GM21390 (cell line): ENCODE measurements around the gene GRAMD2A.
"Not testable (repeated sequence)": the region's sequence is repeated elsewhere in the genome, so short reads cannot be mapped to it uniquely, and the experiment has no call there.

Experiments
- ATAC-seq: cut with Tn5 transposase; IDR thresholded peaks from one replicate; pipeline ENCODE4 v1.9.1; 2021; ENCODE audit not compliant: unreplicated experiment

GRAMD2A gene

GRCh38 chr15:72189250-72189902 lies 8.2 kb downstream of the GRAMD2A start:
- no peak for ATAC-seq

GRCh38 chr15:72184165-72184811 lies 13.3 kb downstream of the GRAMD2A start:
- no peak for ATAC-seq

- ATAC-seq = no peak
These were observed 13.8 kb downstream of the GRAMD2A start for GRCh38 chr15:72183781-72184164.

DNA sequence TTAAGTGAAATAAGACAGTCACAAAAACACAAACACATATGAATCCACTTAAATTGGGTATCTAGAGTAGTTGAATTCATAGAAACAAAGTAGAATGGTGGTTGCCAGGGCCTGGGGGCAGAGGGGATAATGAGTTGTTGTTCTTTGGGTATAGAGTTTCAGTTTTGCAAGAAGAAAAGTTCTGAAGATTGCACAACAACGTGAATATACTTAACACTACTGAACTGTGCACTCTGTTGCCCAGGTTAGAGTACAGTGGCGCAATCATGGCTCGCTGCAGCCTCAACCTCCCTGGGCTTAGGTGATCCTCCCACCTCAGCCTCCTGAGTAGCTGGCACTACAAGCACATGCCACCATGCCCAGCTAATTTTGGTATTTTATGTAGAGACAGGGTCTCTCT lies 14.9 kb downstream of the GRAMD2A start:
- ATAC-seq = no peak

- no peak for ATAC-seq
These were observed 15.3 kb downstream of the GRAMD2A start for GRCh38 chr15:72182244-72182643.

DNA sequence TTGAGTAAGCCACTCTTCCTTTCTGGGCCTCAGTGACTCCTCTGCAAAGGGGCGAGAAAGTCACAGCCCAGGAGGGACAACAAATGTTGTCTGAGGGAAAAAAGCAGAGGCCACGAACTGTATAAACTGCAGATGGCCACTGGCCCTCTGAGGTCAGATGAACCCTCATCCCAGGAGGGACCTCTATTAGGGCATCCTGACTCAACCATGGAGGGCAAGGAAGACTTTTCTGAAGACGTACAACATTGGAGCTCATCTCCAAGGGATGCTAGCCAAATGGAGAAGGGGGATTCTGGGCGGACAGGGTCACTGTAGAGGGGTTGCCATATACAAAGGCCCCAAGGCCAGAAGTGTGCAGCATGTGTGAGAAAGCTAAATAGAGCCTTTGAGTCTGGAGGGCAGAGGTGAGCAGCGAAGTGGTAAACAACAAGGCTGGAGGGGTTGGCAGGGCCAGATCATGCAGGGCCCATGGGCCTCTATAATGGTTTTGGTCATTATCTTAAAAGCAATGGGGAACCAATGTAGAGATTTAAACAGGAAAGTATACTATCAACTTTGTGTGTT lies 16.7 kb downstream of the GRAMD2A start:
- ATAC-seq = no peak

DNA sequence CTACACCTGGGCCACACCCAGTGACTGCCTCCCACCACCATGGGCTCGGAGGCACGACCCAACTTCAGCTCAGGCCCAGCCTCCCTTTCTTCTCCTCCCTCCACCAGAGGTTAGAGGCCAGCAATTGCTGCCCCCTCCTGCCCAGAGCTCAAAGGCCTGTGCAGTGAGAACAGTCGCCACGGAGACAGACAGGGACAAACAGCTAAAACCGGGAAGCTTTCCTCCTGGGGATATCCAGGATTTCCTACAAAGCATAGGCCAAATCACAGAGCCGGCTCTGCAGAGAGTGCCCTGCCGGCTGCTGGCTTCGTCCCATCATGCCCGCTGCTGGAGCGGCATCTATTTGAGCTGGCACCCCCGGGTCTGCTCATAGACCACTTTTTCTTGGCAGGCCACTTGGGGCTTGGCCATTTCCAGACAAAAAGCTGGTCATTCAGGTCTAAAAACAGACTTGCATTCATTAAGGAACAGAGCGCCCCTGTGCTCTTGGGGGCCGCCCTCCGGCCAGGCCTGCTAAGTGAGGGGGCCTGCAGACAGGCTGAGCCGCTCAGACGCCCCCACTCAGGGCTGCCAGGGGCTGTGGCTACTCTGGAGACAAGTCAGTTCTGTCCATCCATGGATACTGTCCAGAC lies 17.5 kb downstream of the GRAMD2A start:
- ATAC-seq = no peak

GRCh38 chr15:72178976-72179585 lies 18.5 kb downstream of the GRAMD2A start:
- no peak for ATAC-seq

DNA sequence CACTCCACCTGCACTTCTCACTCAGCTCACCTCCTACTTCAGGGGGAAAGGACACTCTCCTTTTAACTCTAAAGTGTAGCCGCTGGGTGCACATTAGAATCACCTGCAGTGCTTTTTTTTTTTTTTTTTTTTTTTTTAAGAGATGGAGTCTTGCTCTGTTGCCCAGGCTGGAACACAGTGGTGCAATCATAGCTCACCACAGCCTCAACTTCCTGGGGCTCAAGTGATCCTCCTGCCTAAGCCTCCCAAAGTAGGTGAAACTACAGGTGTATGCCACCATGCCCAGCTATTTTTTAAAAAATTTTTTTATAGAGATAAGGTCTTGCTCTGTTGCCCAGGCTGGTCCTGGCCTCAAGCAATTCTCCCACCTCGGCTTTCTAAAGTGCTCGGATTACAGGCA lies 20.8 kb downstream of the GRAMD2A start:
- no peak for ATAC-seq

DNA sequence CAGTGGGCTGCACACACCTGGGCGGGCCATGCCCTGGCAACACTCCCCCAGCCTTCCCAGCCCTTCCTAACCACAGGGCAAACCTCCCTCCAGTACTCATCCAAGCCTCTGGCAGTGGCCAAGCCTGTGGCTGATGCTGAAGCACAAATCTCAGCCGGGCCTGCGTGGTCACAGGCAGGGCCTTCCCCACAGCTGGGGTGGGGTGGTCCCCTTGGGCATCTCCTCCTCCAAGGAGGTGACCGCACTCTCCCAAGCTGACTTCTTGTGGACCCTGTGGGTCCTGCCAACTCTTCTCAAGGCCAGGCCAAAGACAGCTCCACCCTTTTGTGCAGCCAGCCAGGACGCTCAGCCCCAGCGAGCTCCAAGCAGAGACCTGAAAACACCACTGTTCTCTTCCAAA lies 21.4 kb downstream of the GRAMD2A start:
- no peak for ATAC-seq

- ATAC-seq = no peak
These were observed 22.2 kb downstream of the GRAMD2A start for GRCh38 chr15:72175186-72176044.

GRCh38 chr15:72174551-72175165 lies 22.9 kb downstream of the GRAMD2A start:
- no peak for ATAC-seq

DNA sequence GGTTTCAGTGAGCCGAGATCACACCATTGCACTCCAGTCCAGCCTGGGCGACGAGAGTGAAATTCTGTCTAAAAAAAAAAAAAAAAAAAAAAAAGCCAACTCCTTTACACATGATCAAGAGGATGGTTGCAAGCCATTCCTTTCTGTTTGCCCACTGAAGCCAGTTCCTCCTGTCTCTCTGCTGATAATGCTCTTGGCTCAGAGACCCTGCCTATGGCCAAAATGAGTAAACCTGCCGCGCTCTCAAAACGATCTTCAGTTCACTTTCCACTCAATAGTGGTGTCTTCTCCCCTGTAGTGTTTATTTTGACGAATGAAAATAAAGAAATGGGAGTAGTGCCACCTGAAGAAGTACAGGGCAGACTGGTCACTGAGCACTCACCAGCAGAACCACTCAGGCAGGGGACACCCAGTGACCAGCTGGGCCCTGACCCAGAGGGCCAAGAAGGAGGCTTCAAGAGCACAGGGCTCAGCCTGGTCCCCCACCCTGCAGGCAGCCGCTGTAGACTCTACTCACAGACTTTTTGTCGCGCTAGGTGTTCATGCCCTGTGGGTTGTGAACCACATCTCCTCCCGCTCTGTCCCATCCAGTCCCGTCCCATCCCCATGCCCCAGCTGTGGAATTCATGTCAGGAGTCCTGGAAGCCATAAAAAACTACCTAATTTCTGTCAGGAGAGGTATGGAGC lies 23.6 kb downstream of the GRAMD2A start:
- ATAC-seq = no peak

DNA sequence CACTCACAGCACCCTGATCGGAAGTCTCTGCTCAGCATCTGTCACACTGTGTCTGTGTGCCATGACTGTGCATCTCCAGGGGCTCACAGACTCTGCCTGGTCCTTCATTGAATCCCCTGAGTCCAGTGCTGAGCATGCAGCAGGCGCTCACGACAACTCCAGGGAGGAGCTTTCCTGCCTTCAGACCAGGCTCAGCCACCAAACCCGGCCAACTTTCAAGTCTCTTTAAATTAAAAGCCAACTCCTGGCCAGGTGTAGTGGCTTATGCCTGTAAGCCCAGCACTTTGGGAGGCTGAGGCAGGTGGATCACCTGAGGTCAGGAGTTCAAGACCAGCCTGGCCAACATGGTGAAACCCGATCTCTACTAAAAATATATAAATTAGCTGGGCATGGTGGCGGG lies 24.2 kb downstream of the GRAMD2A start:
- ATAC-seq = no peak

DNA sequence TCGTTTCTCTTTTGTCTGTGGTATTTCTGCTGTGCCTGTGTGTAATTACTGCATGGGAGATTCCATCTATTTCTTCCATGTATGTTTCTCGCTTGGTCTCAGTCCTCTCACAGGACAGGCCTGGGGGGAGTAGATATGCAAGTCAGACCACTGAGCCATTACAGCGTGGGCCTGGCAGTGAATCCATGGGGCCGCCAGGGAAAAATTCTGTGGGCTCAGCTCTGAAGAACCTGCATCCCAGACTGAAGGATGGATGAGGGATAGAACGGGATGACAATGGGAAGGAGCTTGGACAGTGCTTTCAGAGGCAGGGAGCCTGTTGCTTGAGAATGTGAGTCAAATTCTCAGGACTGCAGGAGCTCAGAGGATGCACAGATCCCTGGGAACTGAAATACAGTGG lies 24.8 kb downstream of the GRAMD2A start:
- no peak for ATAC-seq

GRCh38 chr15:72171978-72172377 lies 25.6 kb downstream of the GRAMD2A start:
- ATAC-seq = not testable (repeated sequence)

DNA sequence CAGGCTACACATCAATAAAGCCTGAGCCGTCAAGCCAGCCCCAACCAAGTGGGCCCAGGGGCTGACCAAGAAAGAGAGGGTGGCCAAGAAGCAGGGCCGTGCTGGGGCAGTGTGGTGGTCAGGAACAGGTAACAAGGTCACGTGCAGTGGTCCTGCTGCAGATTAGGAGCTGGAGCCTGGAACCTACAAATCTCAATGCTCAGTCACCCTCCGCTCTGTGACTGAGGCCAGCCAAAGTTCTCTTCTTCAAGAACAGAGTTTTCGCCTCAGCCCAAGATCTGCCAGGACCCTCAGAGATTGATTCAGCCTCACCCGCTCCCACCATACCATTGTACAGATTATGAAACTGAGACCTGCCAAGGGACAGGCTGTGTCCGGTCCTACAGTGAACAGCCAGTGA lies 26.9 kb downstream of the GRAMD2A start:
- no peak for ATAC-seq

DNA sequence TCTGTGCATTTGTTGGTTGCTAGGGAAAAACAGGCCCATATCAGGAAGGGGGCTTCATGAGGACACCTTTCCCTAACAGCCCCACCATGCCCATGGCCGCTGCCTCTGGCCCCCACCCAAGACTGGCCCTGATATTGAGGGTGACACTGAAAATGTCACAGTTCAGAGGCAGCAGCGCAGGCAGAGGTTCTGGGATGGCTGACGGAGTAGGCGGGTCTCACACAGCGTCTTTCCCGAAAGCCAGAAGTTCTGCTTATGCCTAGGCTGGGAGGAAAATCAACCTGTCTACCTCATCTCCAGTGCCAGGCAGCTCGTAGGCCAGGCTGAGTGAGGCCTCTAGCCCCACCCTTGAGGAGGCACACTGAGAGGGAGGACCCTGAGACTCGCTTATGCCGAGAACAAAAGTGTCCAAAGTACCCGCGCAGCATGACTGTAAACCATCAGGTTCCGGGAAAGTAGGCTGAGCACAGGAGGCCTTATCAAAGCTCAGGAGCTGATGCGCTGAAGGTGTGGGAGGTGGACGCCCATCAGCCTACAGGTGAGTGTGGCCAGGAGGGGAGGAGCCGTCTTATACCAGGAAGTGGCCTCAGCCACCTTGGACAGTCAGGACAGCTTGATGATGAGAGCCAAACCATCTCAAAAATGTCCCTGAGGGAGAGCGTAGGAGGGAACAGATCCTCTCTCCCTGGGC lies 27.5 kb downstream of the GRAMD2A start:
- no peak for ATAC-seq

- ATAC-seq = no peak
These were observed 28.2 kb downstream of the GRAMD2A start for GRCh38 chr15:72169236-72169920.
